Hepatic stellate cell (primary cell): ENCODE results near the gene COL9A3.
"Not testable (repeated sequence)": the region's sequence is repeated elsewhere in the genome, so short reads cannot be mapped to it uniquely, and the experiment has no call there.

Experiments used
- DNase-seq: peaks from one replicate; pipeline ENCODE4 v3.0.0; 2011; ENCODE audit warnings: low spot score

Gene COL9A3

DNA sequence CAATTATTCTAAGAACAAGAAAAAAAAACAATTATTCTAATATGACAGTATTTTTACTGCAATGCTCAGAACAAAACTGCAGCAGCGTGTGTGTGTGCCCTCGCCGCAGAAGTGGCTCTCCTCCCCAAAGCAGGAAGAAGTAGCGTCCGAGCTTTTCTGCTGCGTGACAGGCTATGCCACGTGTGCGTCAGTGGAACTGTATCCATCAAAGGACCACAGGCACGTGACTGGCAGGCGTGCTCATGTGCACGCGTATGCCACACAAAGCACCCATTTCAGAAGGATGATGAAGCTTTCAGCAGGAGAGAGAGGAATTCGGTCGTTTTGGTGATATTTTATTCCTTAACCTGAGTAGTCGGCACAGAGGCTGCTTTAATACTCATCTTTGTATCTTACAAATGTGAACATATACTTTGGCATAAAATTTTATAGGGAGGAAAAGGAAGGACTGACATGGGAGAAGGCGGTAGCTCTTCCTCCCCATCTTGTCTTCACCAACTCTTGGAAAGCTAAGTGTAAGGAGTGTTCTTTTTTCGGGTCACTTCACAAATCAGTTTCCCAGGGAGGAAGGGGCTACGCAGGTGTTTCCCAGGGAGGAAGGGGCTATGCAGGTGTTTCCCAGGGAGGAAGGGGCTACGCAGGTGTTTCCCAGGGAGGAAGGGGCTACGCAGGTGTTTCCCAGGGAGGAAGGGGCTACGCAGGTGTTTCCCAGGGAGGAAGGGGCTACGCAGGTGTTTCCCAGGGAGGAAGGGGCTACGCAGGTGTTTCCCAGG lies 41.4 kb downstream of the COL9A3 start:
- DNase-seq: no peak

GRCh38 chr20:62859721-62860120 lies 42.9 kb downstream of the COL9A3 start:
- DNase-seq: no peak

DNA sequence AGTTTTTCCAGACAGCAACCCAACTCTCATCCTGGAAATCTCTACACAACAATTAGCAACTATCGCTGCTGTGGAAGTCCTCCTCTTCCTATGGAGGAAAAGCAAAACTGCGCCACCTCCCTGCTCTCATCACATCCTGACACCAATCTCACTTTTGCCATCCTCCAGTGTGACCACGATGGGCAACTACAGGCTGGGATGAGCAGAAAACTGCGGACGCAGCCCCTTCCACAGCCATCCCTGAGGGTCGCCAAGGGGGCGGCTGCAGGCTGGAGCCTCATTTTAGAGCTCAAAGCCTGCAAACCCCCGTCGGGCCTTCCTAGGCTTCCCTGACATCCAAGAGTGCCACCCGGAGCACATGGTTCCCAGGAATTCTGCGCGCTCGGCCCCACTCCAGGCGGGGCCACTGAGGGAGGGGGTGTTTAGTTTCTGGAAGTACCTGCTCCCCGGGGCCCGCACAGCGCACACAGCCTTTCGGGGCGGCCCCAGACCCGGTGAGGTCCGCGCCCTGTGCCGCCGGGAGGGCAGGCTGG lies 43.6 kb downstream of the COL9A3 start:
- DNase-seq: no peak

DNA sequence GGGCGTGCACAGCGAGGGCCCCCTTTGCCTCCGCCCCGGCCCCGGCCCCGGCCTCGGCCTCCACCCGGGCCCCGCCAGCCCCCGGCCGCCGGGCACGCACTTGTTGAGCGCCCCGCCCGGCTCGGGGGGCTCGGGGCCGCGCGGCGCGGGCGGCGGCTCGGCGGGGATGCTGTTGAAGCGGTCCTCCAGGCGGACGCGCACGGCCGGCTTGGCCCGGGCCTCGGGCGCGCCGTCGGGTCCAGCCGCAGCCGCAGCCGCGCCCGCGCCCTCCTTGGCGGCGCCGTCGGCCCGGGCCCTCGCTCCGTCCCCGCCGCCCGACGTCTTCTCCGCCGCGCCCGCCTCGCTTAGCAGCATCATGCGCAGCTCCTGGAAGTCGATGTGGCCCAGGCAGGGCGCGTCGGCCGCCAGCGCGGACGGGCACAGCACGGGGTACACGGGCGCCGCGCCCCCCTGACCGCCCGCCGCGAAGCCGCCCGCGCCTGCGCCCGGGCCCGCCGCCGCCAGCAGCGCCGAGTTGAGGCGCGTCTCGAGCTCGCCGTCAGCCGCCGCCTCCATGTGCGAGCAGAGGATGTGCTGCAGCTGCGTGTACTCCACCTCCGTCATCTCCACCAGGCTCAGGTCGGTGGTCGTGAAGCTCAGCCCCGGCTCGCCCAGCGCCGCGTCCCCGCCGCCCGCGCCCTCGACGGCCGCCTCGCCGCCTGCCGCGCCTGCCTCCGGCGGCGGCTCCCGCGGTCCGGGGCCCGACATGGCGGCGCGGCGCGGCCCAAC lies 44.3 kb downstream of the COL9A3 start:
- no peak for DNase-seq

- DNase-seq: peak; percentile 84
Observed at GRCh38 chr20:62861726-62862336, 45.0 kb downstream of the COL9A3 start, which contains the start of gene TCFL5. TSS of gene TCFL5 (minus strand) at chr20:62861822. CDS start at chr20:62861670, 152 bp downstream.

DNA sequence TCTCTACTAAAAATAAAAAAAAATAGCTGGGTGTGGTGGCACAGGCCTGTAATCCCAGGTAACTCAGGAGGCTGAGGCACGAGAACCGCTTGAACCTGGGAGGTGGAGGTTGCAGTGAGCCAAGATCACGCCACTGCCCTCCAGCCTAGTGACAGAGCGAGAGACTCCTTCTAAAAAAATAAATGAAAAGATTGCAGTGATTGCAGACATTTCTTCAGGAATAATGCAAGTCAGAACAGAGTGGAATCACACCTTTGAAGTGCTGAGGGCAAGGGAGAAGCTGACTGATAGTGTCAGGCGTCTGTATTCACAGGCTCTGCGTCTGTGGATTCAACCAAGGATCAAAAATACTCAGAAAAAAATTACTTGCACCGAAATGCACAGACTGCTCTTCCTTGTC lies 47.4 kb downstream of the COL9A3 start:
- DNase-seq: no peak

DNA sequence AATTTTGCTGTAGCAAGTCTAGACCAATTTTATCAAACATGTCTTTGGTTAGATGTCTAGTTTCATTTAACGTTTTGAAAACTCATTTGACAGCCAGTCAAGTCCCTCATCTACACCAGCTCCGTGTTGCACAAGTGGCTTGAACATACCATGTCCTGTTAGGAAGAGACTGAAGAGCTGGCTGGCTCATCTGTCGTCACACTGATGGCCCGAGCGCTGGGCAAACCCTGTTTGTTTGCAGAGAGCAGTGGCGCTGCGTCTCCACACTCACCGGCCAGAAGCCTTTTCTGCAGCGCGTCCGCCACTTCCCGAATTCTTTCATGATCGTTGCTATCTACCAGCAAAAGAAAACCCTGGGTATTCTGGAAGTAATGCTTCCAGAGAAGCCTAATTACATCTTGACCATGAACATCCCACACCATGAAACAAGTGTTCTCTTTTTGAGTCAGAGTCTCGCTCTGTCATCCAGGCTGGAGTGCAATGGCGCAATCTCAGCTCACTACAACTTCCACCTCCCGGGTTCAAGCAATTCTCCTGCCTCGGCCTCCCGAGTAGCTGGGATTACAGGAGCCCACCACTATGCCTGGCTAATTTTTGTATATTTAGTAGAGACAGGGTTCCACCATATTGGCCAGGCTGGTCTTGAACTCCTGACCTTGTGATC lies 55.5 kb downstream of the COL9A3 start:
- no peak for DNase-seq

DNA sequence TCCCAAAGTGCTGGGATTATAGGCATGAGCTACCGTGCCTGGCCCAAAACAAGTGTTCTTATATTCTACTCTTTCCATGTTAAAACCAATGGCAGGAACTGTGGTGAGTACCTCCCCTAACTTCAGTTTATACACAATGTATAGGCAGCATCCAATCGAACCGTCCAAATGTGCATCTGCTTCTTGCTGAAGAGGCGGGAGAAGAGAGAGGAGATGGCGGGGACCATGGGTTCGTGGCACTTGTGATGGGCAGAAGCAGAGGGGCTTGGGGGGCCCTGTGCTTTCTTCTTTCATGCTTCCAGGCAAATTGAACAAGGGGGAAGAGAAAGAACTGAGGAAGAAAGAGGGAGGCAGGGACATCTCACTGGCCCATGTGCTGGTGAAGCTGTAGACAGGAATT lies 56.0 kb downstream of the COL9A3 start:
- no peak for DNase-seq

GRCh38 chr20:62873280-62873679 lies 56.4 kb downstream of the COL9A3 start:
- no peak for DNase-seq

- not testable (repeated sequence) for DNase-seq
Observed at GRCh38 chr20:62873681-62874031, 56.8 kb downstream of the COL9A3 start.

GRCh38 chr20:62874964-62875344 lies 58.1 kb downstream of the COL9A3 start:
- DNase-seq: no peak

GRCh38 chr20:62875419-62876361 lies 58.8 kb downstream of the COL9A3 start:
- peak; percentile 92 for DNase-seq

- no peak for DNase-seq
Observed at GRCh38 chr20:62876501-62876901, 59.7 kb downstream of the COL9A3 start.

GRCh38 chr20:62876902-62877816 lies 60.3 kb downstream of the COL9A3 start:
- DNase-seq: peak; percentile 79

GRCh38 chr20:62878244-62879038 lies 61.6 kb downstream of the COL9A3 start:
- no peak for DNase-seq

DNA sequence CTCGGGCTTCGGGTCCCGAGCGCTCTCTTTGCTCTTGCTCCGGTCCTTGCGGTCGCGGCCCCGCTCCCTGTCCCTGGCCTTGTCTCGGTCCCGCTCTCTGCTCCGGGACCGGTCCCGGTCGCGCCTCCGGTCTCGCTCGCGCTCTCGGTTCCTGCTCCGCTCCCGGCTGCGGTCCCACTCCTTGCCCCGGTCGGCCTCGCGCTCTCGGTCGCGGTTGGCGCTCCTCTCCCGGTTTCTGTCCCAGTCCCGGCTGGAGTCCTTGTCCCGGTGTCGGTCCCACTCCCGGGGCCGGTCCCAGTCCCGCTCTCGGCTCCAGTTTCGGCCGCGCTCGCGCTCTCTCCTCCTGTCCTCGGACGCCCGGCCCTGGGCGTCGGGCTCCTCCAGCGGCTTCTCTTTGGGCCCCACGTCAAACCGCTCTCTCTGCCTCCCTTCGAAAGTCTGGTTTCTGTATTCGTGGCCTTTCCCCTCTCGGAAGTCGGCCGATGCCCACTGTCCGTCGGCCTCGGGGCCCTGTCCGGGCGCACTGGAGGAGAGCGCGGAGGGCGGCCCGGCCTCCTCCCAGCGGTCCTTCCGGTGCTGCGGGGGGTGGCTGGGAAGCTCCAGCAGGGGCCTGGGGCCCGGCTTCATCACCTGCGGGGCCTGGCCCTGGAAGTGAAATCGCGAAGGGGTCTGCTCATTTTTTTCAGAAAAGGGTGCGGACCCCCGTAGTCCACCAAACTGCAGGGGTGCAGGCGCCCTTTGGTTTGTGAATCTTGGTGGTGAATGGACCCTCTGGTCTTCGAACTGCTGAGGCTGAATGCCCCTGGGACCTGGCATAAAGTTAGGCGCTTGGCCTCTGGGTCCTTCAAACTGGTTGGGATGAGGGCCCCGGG lies 62.7 kb downstream of the COL9A3 start:
- DNase-seq: no peak

DNA sequence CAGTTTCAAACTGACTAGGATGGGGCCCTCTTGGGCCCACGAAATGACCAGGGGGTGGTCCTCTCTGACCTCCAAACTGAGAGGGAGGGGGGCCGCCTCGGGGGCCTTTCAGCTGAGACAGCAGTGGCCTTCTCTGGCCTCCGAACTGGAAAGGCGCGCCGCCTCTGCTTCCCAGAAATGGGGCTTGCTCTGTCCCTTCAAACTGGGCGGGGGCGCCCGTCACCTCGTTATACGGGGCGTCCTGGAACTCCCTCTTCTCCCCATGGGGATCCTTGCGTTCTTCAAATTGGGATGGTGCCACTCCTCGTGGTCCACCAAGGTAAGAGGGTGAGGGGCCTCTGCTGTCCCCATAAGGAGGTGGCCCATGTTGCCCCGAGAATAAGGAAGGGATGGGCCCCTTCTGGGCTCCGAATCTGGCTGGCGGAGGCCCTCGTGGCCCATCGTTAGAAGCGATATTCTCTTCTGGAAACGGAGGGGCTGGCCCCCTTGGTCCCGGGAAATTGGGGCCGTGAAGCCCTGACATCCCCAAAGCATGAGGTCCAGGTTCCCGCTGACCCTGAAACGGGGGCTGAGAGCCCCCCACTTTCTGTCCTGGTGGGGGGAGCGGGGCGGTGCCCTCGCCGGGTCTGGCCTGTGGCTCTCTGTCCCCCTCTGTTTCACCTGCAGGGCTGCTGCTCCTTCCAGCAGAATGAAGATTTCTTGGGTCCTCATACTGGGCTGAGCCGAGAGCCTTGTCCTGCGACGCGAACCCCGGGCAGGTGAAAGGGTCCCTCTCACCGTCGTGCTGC lies 63.5 kb downstream of the COL9A3 start:
- DNase-seq: no peak
